ENCODE data around the gene PLCB1. TPM values are rescaled to one million over a fixed set of nuclear protein-coding genes. Genes with fewer than 3 reads are reported as not detected.

The PLCB1 gene
- total RNA-seq, 2 donors from 2014 or later = 16.9 to 20.8 TPM

DNA sequence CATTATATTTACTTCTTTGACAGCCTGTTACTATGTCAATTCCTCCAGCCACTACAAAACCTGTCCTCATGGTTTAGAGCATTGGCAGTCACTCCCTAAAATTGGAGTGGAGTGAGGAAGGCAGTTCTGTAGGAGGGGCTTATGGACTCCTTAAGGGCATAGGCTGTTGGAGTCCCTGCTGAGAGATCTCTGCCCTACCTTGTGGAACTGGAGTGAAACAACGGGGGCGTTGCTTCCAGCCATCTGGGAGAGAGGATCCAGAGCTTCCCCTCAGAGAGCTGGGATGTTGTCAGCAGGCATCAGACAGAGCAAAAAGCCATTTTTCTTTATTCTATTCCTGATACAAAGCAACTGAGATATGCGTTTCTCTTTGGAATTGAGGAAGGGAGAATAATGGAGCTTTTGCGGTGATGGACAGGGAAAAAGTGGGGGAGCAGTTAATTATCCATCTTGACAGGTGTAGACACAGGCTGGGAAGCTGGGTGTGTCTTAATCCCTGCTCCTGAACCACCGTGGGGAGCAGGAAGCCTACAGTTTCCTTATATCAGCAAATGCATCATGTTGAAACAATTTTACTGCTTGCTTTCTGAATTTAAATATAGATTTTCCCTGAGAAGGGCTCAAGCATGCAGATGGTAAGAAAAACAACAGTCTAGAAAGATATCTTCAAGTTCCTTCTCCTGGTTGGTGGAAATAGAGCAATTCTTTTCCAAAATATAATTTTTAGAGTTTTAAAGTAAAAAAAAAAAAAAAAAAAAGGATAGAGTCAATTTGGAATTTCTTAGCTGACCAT, 402.5 kb downstream of the PLCB1 start:
- intact Hi-C loops (cut with DNase I) = no loop called here

DNA sequence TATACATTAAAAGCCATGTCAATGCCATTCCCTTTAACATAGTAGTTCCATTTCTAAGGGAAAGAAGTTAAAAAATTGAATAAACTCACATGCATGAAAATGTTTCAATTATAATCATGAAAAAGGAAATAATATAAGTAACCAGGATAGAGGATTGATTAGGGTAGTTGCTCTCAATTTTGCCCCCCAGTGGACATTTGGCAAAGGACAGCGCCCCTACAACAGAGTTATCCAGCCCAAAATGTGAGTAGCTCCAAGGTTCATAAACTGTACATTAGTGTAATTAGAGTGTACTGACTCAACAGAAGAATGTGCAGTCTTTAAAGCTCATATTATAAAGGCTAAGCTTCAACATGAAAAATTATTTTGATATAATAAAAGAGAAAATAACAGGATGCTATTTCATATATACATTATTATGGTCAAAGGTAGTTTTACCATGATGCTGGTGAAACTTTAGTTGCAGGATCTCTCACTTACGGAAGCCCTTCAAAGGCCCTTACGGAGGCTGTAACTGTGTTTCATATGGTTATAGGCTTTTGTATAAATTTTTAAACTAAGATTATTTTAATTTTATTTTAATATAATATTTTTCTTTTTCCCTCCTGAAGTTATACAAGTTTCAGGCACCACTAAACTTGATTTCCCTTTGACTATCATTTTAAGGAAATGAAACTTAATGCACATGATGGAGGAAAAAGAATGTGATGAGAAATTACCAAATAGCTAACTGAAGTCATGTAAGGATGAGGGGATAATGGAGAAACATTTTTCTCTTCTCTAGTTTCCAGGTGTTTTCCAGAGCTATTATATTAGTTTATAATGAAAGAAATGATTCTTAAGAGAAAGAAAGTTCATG, 403.6 kb downstream of the PLCB1 start:
- no peak for DNase-seq (ENCODE audit: low spot score)
- intact Hi-C loops (cut with DNase I) = no loop called here

More for the DNA sequence above, 402.5 kb downstream of the PLCB1 start:
- DNase-seq (ENCODE audit: low spot score) = no peak

- no peak for DNase-seq (ENCODE audit: low spot score)
- intact Hi-C loops (cut with DNase I) = no loop called here
These were observed 404.2 kb downstream of the PLCB1 start for GRCh38 chr20:8536262-8536618.

DNA sequence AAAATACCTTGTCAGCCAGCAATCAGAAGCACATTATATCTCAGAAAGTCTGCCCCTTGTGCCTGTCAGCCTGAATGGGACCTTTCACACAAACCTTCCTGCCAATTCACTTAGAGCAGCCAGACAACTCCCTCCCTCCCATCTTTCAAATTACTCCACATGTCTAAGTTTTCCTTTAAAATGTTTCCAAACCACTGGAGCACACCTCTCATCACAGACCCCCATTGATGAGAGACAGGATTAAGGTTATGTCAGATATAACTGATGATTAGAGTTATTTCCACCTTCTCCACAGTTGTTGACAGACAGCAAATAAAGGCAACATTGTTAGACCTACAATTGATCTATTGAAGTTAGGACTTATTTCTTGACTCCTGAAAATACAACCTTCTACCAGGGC, 408.4 kb downstream of the PLCB1 start:
- no peak for DNase-seq (ENCODE audit: low spot score)
- intact Hi-C loops (cut with DNase I) = no loop called here

- DNase-seq (ENCODE audit: low spot score) = no peak
- intact Hi-C loops (cut with DNase I) = no loop called here
These were observed 410.0 kb downstream of the PLCB1 start for GRCh38 chr20:8542110-8542486.

DNA sequence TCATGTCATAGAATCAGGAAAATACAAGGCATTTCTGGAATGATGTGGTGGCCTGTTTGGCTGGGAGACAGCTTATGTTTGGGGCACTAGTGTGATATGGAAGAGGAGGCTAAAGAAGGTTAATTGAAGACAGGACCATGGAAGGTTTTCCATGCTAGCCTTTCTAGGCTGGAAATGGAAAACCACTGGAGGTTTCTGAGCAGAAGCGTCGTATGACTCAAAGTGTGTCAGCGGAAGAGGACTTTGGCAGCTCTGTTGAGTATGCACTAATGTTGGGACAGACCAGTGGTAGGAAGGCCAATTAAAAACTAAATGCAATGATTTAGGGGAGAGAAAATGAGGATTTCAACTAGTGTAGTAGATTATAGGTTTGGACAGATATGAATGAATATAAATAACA, 413.1 kb downstream of the PLCB1 start:
- DNase-seq (ENCODE audit: low spot score) = no peak
- intact Hi-C loops (cut with DNase I) = no loop called here

DNA sequence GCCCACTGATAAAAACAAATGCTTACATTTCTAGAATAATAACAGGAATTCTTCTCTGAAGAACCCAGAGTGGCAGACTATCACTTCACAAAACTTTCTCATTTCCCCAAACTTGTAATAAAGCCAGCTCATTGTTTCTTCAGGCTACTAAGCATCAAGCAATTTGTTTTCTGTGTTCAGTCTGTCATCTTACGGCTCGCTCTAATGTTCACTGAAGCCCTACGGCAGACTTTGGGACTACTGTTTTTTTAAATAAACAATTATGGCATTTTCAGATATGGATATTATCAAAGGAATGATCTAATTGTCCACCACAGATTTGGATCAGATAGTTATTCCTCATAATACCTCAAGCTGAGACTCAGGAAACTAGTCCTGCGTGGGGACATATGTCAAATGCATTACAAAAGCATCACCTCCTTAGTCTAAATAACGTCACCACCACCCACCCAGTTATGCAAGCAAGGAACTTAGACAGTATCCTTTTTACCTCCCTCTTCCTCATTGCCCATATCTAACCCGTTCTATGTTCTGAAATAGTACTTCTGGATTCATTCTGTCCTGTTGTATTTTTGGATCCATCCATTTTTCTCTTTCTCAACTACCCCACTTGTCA, 415.1 kb downstream of the PLCB1 start:
- no peak for DNase-seq (ENCODE audit: low spot score)
- intact Hi-C loops (cut with DNase I) = no loop called here

DNA sequence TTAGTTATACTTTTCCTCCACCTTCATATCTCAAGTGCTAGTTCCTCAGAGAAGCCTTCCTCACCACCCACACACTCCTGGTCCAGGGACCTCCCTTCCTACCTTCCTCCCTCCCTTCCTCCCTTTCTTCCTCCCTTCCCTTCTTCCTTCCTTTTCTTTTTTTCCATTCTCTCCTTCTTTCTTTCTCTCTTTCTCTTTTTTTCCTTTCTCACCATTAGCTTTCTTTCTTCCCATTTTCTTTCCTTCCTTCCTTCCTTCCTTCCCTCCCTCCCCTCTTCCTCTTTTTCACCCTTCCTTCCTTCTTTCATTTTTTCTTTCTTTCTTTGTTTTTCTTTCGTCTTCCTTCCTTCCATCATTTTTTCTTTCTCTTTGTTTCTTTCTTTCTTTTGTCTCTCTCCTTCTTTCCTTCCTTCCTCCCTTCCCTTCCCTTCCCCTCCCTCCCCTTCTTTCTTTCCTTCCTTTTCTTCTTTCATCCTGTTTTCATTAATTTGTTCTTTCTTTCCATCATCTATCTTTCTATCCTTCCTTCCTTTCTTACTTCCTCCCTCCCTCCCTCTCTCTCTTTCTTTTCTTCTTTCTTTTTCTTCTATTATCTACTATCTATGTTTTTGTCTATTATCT, 416.0 kb downstream of the PLCB1 start:
- DNase-seq (ENCODE audit: low spot score) = no peak
- intact Hi-C loops (cut with DNase I) = no loop called here

GRCh38 chr20:8549192-8549591, 417.1 kb downstream of the PLCB1 start:
- DNase-seq (ENCODE audit: low spot score) = no peak
- intact Hi-C loops (cut with DNase I) = no loop called here

DNA sequence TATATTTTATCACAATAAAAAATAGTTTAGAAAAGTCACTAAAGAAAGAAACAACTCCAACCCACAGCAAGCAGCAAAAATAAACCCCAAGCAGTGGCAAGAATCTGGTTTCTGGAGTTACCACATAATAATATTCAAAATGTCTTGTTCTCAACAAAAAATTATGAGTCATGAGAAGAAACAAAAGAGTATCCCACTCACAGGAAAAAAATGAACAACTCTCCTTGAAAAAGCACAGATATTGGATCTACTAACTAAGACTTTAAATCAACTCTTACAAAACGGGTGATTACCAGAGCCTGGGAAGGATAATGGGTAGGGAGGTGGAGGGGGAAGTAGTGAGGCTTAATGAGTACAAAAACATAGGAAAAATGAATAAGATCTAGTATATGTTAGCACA, 425.6 kb downstream of the PLCB1 start:
- intact Hi-C loops (cut with DNase I) = no loop called here
- no peak for DNase-seq (ENCODE audit: low spot score)

DNA sequence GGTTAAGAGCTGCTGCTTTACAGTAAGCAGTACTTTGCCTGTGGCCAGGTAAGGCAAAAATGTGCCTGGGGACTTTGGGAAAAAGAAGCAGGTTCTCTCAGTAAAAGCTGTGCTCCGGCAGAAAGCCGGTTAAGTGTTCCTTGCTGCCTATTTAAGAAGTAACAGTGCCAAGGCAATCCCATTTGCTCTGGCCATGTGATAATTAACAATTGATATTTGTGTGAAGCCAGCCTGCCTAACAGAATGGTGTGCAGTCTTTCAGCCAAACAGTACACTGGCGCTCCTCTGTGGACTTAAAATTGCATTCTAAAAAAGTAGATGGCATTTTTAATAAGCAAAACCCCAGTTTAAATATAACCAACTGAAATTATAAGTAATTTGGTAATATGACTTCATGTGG, 430.3 kb downstream of the PLCB1 start:
- no peak for DNase-seq (ENCODE audit: low spot score)
- intact Hi-C loops (cut with DNase I) = loop anchor here in 1 of 2 donors (5.0 kb wide), 1 partner anchor 95 kb away; no protein-coding TSS in a partner anchor

- intact Hi-C loops (cut with DNase I) = loop anchor here in 1 of 2 donors (5.0 kb wide), 1 partner anchor 1061 kb away; no protein-coding TSS in a partner anchor
- no peak for DNase-seq (ENCODE audit: low spot score)
These were observed 436.0 kb downstream of the PLCB1 start for GRCh38 chr20:8568075-8568474.

DNA sequence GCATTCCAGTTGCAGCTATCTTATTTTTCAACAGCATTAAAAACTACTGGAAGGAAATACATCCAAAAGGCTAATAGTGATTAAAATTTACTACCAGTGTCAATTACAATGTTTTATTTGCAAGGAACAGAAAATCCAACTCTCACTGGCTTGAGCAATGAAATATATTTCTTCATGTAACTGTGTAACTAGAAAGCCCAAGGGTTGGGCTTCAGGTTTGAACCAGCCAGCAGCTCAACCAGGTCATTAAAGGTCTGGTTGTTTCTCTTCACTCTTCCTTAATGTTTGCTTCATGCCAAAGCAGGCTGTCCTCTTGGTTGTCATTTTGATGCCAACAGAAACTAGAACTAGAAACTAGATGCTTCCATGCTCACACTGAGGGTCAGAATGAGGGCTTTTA, 437.7 kb downstream of the PLCB1 start:
- no peak for DNase-seq (ENCODE audit: low spot score)

DNA sequence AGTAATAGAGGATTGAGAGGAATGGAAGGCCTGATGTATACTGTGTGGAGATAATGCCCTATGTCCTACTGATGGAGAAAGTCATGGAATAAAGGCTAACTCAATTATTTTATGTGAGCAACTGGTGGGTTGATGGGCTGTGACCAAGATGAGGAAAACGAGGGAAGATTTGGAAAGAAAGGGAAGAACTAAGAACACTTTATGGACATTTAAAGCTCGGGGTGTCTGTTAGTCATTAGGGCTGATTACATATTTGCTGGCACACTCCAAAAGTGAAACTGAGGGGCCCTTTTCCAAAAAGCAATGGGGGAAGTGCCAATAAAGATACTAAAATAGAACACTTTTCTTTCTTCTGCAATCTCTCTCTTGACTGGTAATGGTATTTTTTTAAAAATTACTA, 439.5 kb downstream of the PLCB1 start:
- intact Hi-C loops (cut with DNase I) = no loop called here
- DNase-seq (ENCODE audit: low spot score) = no peak

More for the DNA sequence above, 437.7 kb downstream of the PLCB1 start:
- intact Hi-C loops (cut with DNase I) = loop anchor here in 1 of 2 donors (5.0 kb wide), 1 partner anchor 1062 kb away; no protein-coding TSS in a partner anchor

DNA sequence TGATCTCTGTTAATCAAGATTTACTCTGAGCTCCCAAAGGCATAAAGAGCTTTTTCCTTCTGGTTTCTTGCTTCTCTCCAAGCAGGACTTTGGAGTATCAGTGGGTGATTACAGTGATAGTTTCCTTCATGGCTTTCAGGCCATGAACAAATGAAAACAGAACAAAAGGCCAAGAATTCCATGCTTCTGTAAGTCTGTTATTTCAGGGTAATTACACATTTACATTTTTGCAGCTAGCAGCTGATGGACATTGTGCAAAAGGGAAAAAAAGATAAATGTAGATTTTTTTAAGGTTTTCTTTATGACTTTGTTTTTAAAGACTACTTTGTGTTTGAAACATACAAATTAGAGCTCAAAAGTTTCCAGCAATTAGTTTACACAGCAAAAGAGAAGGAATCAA, 441.6 kb downstream of the PLCB1 start:
- DNase-seq (ENCODE audit: low spot score) = no peak
- intact Hi-C loops (cut with DNase I) = no loop called here

- intact Hi-C loops (cut with DNase I) = no loop called here
- DNase-seq (ENCODE audit: low spot score) = no peak
These were observed 443.0 kb downstream of the PLCB1 start for GRCh38 chr20:8575114-8575513.

- intact Hi-C loops (cut with DNase I) = no loop called here
- DNase-seq (ENCODE audit: low spot score) = no peak
These were observed 446.2 kb downstream of the PLCB1 start for GRCh38 chr20:8578161-8578865.

GRCh38 chr20:8579035-8579434, 447.0 kb downstream of the PLCB1 start:
- intact Hi-C loops (cut with DNase I) = no loop called here
- DNase-seq (ENCODE audit: low spot score) = no peak
